ENCODE measurements around the gene NAA15.
"Not testable (repeated sequence)": the region's sequence is repeated elsewhere in the genome, so short reads cannot be mapped to it uniquely, and the experiment has no call there.

Gene NAA15

DNA sequence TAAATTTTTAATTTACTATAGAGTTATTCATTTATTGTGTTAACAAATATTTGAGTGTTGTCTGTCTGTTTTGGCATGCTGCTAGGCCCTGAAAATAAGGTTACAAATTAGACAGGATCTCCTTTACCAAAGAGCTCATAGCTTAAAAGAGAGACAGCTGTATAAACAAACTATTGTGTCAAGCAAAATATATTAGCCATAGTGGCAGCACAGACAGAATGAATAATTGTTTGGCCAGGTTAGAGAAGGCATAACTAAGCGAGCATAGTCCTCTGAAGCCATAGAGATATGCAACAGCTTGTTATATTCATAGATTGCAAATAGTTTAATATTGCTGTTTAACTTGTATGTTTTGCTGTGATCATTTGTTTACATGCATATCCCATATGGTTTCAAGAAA lies 67.7 kb downstream of the NAA15 start:
- peak; percentile 60 for DNase-seq

DNA sequence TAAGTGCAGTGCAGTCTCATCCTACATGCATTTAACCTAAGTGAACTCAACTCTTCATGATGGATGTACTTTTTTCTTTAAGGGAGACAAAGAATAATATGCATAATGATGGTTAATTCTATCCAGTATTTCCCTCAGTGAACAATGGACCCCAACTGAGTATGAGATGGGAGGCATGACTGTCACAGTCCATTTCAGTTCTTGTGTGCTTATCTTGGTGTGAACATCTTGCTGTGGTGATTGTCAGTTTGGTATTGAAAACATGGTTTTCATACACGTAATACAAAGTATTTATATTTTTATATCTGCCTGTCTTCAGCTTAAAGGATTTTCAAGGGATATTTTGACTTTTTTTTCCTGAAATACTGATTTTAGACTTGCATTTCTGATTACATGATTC lies 72.9 kb downstream of the NAA15 start:
- DNase-seq = no peak

DNA sequence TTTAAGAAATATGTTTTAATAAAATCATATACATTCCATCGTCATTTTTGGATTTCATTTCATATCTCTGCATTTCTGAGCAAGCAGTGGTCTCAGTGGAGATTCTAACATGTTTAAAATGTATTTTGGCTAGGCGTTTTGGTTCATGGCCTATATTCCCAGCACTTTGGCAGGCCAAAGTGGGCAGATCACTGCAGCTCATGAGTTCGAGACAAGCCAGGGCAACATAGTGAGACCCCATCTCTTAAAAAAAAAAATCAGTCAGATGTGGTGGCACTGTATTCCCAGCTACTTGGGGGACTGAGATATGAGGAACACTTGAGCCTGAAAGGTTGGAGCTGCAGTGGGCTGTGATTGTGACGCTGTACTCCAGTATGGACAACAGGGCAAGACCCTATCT lies 85.1 kb downstream of the NAA15 start:
- DNase-seq = no peak

DNA sequence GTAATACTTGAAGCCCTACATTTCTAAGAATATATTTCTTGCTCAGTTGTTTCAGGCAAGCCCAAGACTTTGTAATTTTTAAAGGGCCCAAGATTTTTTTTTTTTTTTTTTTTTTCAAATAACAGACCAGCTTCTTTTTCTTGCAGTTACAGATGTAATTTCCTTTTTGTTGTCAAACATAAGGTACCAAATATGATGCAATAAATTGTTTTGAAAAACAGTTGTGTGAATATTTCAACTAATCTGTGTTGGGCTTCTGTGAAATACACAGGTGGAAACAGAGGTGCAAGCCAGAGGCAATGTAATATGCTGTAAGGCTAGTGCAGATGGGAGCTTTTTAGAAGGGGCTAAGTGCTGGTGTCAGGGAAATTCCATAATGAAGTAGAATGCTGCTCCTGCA lies 87.8 kb downstream of the NAA15 start:
- DNase-seq = no peak

DNA sequence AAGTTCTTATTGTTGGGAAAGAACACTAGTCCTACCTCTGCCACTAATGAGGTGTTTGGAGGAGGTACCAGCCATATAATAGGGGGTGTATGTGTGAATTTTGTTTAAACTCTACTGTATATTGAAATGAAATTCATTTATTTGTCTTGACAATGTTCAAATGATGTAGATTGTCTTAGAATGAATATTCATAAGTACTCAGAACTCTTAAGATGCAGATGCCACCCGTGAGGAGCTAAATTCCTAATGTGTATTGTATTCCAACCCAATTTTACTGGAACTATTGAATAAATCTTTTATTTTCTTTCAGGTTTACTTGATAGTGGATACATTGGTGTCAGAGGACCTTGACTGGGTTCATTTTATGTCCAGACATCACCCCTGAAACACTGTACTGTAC lies 88.7 kb downstream of the NAA15 start:
- no peak for DNase-seq

DNA sequence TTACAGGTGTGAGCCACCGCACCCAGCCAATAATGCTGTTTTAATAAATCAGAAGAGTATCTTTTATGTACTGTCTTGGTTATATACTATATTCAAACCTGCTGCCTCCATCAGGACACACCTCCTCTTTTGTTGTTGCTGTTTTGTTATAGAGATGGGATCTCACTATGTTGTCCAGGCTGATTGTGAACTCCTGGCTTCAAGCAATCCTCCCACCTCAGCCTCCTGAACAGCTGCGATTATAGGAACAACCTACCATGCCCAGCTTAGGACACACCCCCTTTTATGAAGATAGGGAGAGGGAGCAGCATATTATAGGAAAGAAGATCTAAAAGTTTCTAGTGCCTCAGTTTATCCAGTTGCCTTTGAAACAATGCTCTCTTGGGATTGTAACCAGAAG lies 90.4 kb downstream of the NAA15 start:
- DNase-seq = no peak

DNA sequence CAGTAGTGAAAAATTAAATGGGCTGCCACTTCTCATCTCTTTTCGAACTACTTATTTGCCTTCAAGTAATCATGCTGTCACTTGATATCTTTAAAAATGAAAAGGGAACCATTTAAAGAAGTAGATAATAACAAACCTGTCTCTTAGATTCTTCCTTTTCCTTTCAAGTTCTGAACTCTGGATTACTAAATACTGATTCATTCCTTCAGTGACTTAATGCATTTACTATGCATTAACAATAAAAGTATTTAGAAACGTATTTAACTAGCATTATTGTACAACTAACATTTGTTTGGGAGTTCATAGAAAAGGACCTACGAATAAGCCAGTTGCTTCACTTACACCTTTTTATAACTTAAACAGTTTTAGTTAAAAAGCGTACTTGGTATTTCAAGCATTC lies 91.5 kb downstream of the NAA15 start:
- no peak for DNase-seq

DNA sequence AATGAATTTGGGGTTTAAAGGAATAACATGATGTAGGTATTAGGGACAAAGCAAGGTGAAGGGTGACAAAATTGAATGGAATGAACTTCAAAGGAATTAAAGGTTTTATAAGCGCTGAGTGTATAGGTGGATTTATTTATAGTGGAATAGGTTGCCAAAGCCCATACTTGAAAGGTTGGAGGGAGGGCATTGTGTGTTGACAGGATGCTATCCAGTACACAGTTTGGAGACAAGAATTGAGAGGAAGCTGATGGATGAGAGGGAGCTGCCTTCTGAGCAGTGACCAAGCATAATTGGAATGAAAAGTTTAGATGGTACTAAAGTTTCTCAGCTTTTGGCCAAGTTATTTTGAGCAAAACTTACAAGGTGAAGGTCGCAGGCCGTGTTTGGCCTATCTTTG lies 100.1 kb downstream of the NAA15 start:
- no peak for DNase-seq

DNA sequence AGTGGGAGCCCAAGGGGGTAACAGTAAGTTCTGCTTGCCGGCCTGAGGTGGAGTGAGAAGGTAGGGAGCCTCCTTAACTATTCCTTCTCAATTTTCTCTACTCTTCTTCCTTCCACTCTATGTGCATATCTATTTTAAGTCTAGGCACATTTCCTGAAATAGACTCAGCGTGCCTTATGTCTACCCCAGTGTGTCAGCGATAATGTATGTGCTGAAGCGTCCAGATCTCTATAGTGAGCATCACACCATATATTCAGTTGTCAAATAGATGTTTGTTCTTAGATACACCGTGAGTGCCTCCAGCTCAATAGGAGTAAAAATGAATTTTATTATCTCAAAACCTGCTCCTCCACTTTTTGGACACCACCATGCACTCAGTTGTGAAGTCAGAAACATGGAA lies 101.1 kb downstream of the NAA15 start:
- no peak for DNase-seq

DNA sequence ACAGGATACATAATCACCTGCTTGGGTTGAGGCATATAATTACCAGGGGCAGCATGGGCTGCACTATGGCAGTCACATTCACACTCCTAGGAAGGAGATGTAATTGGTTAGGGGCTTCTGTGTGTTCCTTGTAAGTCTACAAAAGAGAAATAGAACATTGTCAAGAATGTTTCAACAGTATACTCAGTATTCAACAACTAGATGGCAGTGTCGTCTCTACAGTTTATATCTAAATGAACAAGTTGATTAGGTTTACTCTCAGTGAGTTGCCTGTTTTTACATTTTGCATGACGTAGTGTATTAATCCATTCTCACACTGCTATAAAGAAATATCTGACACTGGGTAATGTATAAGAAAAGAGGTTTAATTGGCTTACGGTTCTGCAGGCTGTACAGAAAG lies 102.2 kb downstream of the NAA15 start:
- no peak for DNase-seq

DNA sequence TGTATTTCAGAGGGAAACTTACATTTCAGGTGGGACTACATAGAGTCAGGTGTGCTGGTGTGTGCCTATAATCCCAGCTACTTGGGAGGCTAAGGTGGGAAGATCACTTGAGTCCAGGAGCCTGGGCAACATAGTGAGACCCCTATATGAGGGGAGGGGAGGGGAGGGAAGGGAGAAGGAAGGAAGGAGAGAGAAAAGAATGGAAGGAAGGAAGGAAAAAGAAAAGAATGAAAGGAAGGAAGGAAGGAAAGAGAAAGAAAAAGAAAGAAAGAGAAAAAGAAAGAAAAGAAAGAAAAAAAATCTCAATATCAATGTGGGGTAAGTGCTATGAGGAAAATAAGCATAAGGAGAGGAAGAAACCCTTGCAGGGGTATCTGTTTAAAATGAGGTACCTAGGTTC lies 109.0 kb downstream of the NAA15 start:
- DNase-seq = no peak

DNA sequence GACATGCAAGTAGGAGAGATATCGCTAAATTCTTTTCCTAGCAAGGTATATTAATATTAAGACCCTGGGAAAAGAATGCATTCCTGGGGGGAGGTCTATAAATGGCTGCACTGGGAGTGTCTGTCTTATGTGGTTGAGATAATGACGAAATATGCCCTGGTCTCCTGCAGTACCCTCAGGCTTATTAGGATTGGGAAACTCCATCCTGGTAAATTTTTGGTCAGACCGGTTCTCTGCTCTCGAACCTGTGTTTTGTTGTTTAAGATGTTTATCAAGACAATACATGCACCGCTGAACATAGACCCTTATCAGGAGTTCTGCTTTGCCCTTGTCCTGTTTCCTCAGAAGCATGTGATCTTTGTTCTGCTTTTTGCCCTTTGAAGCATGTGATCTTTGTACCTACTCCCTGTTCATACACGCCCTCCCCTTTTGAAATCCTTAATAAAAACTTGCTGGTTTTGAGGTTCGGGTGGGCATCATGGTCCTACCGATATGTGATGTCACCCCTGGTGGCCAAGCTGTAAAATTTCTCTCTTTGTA lies 113.4 kb downstream of the NAA15 start:
- DNase-seq = not testable (repeated sequence)

DNA sequence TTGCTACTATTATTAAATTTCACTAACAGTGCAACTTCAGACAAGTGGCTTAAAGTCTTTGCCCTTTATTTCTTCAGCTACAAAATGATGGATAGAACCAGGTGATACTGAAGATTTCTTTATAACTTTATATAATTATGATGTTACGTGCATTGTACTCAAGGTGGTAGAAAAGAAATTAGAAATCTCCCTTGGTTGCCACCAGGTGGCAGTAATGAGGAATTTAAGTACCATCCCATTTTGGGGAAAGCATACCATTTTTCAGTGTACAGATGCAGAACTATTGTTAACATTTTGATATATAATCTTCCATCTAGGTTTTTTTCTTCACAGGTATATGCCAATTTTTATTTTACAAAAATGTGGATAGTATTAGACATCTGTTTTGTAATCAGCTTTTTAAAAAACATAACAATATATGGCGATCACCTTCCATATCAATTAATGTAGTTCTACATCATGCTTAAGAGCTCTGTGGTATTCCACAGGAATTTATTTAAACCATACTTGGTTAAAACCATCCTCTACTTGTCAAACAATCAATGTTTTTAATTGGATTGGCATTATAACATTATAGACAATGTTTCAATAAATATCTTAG lies 114.9 kb downstream of the NAA15 start:
- DNase-seq = peak; percentile 61

DNA sequence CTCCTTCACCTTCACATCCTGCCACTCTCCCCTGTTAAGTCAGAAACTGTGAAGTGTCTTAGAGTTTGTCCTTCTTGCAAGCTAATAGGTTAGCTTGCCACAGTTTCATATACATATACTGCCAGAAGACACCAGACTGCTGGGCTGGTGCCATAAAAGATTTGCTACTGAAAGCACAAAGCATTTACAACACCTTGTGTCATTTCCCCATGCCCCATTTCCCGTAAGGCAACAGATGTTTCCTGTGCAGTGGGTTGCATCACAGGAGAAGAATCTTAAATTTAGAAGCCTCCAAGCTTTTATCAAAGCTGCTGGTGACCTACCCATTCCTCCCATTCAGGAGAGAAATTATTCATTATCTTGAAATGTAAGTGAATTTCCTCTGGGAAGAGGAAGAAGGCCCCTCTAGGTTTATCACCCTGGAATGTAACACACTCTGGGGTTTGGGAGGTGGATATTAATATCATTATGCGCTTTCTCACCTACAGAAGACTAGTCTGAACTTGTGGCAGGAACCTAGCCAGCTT lies 118.1 kb downstream of the NAA15 start:
- DNase-seq = no peak

DNA sequence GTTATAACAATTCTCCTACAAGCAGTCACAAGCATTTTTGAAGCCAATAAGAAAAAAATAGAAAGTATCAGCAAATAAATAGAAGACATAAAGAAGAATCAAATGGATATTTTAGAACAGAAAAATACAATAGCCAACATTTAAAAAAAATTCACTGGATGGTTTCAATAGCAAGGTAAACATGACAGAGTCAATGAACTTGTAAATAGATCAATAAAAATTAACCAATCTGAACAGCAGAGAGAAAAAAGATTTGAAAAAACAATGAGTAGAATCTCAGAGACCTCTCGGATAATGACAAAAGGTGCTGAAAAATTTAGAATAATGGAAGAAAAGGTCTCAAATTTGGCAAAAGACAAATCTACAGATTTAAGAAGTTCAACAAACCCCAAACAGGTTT lies 119.3 kb downstream of the NAA15 start:
- DNase-seq = no peak

DNA sequence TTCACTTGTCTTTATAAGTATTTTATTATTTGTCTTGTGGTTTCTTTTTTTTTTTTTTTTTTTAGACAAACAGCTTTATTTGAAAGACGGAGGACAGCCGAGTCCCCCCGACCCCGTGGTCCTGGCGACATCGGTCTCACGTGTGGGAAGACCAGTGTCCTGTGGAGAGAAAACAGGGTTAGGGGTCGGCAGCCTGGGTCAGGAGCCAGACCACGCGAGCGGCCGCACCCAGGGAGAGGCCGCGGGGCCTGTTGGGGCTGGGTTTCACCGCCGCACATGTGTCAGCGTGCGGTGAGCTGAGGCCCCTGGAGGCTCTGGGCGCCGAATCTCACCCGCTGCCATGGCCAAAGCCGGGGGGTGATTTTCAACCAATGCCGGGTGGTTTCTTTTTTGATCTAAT lies 134.8 kb downstream of the NAA15 start:
- no peak for DNase-seq

DNA sequence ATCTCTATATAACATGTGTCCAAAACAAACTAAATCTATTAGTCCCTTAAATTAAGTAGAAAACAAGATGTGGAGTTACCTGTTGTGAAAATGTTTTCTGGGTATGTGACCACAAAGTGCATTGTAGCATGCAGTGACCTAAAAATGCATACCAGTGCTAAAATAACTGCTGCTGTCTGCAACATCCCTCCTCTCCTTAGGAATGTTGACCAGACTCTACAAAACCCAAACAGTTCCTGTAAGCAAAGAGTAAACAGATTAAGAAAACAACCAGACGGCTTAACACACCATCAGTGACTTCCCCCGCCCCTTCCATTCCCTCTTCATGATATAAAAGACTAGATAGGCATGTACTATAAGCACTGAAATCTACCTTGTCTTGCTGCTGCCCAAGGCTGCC lies 136.8 kb downstream of the NAA15 start:
- no peak for DNase-seq

DNA sequence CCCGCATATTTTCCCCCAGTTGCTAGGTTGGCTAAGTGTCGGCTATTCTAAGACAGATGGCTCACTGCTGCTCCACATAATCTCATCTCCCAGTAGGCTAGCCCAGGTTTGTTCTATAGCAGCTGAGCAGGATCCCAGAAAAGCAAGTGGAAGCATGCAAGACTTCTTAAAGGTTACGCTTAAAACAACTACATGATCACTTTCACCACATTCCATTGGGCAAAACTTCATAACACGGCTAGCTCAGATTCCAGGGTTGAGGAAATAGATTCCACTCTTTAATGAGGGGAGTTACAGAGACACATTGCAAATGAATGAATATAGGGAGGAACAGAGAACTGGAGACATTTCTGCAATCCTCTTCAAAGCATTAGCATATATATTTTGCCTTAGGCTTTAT lies 139.7 kb downstream of the NAA15 start:
- DNase-seq = no peak

DNA sequence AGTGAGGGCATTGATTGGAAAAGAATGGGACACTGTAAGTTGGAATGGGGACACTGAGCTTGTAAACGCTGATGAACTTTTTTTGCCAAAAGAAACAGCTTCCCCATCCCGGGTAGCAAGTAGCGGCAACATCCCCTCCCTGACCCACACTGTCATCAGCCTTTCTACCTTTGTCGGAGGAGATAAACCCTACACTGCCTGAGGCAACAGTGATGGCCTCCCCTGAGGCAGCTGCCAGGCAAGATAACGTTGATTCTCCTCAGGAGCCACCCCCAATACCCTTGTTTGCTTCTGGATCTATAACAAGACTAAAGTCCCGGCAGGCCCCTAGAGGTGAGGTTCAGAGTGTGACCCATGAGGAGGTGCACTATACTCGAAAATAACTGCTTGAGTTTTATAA lies 142.4 kb downstream of the NAA15 start:
- no peak for DNase-seq

DNA sequence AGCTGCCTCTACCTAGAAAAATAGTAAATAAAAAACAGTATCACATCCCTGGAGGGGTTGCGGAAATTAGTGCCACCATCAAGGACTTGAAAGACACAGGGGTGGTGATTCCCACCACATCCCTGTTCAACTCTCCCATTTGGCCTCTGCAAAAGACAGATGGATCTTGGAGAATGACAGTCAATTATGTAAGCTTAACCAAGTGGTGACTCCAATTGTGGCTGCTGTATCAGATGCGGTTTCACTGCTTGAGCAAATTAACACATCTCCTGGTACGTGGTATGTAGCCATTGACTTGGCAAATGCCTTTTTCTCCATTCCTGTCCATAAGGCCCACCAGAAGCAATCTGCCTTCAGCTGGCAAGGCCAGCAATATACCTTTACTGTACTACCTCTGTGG lies 143.6 kb downstream of the NAA15 start:
- DNase-seq = not testable (repeated sequence)

DNA sequence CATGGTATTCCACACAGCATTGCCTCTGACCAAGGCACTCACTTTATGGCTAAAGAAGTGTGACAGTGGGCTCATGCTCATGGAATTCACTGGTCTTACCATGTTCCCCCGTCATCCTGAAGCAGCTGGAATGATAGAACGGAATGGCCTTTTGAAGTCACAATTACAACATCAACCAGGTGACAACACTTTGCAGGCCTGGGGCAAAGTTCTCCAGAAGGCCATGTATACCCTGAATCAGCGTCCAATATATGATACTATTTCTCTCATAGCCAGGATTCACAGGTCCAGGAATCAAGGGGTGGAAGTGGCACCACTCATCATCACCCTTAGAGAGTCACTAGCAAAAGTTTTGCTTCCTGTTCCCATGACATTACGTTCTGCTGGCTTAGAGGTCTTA lies 145.8 kb downstream of the NAA15 start:
- DNase-seq = not testable (repeated sequence)

DNA sequence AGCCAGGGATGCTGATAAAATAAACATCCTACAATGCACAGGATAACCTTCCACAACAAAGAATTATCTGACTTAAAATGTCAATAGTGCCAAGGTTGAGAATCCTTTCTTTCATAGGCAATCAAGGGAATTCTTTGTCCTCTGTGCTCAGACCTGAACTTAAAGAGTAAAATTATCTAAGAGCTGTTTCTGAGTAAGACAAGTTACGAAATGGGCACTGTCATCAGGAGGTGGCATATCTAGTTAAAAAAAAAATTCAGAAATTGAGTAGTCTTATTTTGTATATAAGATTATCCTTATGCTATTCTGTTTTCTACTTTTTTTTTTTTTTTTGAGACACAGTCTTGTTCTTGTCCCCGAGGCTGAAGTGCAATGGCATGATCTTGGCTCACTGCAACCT lies 149.3 kb downstream of the NAA15 start:
- no peak for DNase-seq

DNA sequence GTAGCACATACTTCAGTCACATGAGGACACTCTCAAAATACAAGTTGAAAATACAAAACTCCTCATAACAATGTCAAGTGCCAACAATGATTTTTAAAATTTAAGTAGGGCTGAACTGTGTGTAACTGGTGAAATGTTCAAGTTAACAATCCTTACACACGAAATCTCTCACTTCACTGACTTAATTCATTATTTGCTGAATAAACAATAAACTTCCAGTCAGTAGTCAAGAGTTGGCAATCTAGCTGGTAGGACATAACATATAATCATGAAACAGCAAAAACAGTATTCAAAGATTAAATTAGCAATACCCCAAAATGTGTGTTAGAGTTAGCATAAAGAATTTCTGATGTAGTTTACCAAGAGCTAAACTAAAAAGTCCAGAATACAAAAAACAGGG lies 150.7 kb downstream of the NAA15 start:
- no peak for DNase-seq

DNA sequence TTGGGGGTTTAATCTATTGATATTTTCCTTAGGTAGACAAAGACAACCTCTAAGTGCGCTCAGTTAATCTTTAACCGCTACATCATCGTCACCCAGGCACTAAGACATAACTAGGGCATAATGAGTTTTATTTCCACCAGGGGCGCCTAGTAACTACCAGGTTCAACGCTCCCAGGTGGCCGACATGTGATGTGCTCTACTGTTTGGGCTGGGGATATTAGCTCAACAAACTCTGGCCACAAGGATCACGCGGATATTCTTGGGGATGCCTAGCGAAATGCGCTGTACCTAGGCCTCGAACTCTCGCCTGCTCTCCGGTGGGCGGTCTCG lies 151.7 kb downstream of the NAA15 start:
- DNase-seq = peak; percentile 46

DNA sequence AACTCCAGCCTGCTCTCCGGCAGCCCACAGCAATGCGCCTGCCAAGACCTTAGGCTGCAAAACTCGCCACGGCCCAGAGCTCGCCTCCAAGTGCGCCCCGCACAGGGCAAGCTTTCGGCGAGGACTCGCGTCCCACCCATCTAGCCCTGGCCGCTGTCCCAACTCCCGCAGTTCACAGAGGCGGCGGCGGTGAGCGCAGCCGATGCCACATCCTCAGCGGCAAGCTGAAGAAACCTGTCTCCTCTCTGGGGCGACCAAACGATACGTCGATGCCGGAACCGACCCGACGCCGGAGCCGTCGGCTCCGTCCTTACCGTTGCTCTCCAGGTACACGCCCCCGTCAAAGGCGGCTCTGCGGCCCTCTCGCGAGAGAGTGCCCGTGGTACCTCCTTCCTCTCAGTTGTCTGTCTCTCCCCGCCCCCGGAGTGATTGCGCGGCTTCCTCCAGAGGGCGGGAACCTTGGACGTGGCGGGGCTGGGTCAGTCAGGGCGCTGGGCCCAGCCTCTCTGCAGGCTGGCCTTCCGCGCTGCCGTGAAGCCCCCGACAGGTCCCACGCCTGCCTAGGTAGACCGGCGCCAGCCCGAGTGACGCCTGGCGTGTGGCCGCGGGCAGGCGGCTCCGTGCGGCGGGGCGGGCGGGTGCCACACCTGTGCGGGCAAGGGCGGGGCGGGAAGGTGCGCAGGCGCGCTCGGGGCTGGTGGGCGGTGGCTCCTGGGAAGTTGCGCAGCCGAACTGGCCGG lies 152.2 kb downstream of the NAA15 start:
- DNase-seq = peak; percentile 85
